GM21447 (cell line): Measurements from ENCODE around the gene PANK3.

Source experiments
- ATAC-seq: cut with Tn5 transposase; IDR thresholded peaks from one replicate; pipeline ENCODE4 v1.9.1; 2021; ENCODE audit not compliant: unreplicated experiment

The PANK3 gene

DNA sequence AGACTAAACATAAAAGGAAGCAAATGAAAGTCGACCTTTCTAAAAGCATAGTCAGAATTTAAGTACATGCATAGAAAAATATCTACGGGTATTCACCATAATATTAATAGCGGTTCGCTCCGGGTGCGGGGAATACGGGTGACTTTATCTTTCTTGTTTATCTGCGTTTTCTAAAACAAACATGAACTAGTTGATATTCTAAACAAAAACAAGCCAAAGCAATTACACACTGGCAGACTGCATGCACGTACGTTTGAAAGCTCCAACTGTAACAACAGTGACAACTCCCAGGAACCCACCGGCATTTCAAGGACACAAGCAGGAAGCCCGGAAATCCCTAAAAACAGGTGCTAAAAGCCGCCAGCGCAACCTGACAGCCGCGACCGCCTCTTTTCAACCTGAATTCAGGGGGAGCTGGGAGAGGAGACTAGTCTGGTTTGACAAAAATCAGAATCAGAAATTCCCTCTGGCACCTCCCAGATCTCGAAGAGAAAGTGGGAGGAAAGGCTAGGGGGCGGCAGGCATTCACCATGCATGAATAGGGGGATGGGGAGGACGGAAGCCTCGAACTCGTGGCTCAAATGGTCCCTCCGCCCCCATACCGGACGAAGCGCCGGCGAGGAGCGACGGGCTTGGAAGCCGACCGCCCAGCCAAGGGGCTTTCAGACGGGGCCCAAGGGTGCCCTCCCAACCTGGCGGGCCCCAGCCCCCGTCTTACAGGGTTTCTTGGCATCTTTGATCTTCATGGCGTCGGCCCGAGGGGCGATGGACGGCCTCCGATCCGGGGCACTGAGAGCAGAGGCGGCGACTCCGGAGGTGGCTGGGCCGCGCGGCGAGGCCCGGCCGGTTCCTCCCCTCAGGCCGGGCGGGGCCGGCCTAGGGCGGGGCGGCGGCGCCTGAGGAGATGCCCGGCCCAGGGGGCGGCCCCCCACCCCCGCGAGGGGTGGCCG lies at the start of gene PANK3:
Gene PANK3, minus strand, starts transcription at position 831 of the 950 bp plus-strand sequence. Its CDS starts 85 bp downstream, at position 746.
- ATAC-seq: peak; percentile 44

DNA sequence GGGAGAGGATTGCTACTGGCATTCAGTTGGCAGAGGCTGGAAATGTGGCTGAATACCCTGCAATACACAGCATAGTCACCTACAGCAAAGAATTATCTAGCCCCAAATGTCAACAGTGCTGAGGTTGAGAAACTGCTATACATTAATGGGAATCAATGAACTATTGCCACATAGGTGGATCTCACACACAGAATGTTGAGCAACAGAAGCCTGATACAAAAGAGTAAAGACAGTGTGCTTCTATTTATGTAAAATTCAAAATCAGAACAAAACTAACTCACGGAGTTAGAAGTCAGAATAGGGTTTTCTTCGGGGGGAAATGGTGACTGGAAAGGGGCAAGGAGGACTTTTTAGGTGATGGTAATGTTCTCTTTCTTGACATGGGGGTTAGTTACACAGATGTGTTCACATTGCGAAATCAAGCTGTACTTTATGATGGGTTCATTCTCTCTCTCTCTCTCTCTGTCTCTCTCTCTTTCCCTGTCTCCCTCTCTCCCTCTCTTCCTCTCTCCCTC lies 45.7 kb upstream of the PANK3 start:
- no peak for ATAC-seq

DNA sequence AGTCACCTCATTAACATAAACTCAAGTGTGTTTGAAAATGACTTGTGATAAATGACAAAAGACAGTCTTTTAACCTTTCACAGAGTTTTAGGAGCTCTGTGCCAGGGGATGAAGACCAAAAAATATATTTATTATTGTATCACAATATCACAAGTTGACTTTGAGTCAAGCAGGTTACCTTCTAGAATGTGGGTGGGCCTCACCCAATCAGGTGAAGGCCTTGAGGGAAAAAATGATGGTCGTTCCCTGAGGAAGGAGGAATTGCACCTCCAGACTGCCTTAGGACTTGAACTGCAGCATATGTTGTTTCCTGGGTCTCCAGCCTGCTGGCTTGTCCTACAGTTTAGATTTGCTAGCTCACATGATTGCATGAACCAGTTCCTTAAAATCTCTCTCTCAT lies 41.6 kb upstream of the PANK3 start:
- ATAC-seq: no peak

DNA sequence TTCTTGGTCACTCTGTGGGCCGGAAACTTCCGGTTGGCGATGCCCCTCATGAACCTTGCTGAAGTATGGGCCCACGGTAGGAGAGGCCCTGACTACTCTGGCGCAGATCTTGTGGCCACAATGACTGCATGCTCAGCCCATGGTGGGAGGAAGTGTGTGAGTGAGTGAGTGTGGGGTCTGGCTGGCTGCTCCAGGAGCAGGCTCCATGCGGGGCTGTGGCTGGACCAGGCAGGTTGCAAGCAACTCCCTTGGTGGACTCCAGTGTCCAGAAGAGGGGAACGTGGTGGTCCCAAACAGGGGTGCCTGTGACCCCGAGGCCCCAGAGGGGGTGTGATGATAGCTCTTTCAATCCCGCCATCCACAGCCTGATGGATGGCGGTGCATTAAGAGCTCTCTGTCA lies 35.5 kb upstream of the PANK3 start:
- no peak for ATAC-seq

DNA sequence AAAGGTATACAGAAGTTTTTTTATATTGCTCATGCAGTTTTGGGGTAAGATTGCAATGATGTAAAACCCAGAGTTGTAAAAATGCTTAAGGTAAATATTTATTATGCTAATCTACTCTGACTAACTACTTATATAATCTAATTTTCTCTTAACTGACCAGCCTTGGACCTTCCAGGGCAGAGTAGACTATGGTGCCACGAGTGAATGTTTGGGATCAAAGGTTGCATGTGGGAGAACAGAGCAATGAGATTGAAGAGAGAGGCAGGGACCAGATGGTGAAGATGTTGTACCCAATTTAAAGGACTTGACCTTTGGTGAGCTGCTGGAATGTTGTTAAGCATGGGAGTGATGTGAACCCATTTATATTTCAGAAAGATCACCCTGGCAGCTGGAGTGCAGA lies 34.8 kb upstream of the PANK3 start:
- no peak for ATAC-seq

DNA sequence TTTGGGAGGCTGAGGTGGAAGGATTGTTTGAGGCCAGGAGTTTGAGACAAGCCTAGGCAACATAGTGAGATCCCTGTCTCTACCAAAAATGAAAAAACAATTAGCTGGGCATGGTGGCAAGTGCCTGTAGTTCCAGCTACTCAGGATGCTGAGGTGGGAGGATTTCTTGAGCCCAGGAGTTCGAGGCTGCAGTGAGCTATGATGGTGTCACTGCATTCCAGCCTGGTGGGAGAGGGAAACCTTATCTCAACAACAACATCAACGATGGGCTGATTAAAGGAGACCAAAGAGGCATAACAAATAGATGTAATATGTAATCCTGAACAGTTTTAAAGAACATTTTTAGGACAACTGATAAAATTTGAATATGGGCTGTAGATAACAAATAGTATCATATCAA lies 34.2 kb upstream of the PANK3 start:
- ATAC-seq: no peak

DNA sequence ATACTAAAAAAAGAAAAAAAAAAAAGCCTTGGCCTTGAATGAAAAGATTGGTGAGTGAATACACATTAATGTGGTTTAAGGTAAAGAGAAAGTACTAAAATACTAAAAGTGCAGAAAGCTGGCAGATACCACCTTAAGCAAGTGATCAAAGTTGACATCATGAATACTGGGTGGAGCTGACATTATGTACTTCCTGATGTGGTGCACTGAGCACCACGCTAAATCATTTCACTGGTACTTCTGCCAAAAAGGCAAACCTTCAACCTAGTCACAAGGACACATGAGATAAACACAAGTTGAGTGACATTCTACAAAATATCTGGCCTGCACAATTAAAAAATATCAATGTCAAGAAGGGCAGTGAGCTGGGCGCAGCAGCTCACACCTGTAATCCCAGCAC lies 33.8 kb upstream of the PANK3 start:
- ATAC-seq: no peak

DNA sequence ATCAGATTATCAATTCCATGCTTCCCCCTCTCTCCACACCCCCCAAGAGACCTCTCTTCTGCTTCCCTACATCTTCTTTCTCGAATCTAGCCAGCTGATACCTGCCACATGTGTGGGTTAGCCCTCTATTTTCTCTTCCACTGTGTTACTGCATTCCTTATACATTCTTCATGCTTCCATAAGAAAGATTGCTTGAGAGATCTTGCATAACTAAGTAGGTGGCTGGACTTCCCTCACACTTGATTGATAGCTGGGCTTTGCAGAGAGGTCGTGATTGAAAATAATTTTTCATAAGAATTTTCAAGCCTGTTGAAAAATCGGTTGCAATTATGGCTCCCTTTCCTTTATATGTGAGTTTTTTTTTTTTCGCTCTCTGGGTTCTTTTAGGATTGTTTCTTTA lies 33.0 kb upstream of the PANK3 start:
- ATAC-seq: no peak

DNA sequence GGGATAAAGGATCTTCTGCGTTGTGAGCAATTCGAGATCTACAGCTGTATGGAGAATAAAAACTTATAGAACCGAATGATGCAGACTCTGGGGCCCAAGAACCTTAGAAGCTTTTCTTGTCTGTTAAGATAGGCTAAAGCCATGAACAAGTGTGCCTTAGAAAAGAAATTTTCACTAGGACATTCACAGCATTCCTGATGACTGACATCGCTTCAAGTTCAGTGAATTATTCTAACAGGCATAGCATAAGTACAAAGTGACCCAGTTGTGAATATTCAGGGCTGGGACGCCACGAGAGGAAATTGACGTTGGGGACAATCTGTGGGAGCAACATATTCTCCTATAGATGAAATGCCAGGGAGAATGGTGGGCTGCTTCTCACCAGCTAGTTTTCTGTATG lies 32.0 kb upstream of the PANK3 start:
- no peak for ATAC-seq

DNA sequence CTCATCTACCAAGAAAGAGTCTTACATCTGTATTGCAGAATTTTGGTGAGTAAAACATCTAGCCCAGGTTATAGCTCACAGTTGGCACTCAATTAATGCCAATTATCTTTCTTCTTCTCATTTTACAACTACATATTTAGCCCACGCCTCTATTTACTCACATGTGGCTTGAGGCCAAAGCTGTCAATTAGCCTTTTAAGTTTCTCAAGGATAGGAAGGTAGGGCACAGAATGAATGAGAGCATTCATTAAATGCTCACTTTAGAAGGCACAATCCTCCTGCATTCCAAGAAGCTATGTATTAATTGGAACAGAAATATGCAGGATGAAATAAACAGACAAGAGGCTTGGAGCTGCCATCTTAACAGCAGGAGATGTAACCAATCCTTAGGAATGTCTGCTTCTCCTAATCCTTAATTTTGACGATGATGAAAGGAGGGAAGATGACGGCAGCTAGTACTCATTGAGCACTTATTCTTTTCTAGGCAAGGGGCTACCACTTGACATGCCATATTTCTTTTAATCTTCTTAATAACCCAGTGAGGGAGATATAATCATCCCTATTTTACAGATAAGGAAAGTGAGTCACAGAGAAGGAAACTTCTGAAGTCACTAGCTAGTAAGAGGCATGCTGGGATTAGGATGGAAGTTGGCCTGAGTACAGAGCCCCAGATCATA lies 30.8 kb upstream of the PANK3 start:
- no peak for ATAC-seq

DNA sequence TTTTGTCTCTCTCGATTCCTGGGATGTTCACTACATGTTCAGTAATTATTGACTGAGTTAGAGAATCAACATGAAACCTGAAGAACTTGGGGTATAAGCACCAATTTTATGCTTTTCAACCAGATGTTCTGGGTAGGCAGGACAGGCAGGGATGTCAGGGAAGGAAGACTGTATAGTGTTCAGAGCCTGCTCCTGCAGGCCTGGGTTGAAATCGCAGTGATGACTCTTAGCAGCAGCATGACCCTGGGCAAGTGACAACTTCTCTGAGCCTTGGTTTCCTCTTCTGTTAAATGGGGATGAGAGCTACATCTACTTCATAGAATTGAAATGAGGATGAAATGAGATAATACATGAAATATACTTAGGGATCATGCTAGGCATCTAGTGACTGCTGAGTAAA lies 29.7 kb upstream of the PANK3 start:
- no peak for ATAC-seq

DNA sequence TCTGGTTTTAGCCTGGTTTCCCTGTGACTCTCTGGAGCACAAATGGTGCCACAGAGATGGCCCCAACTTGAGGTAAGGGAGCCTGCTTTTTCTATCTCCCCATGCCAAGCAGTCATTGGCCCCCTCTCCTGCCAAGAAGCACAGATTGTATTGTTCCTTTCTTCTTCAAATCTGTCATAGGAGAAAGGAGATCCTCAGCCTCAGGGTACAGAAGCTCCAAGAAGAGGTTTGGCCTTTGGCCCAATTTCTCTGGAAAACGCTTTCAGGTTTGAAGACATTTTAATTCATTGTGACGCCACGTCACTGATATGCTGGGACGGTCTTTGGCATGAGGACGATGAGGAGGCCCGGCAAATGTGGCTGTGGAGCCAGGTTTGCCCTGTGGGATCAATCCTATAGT lies 29.2 kb upstream of the PANK3 start:
- ATAC-seq: no peak

DNA sequence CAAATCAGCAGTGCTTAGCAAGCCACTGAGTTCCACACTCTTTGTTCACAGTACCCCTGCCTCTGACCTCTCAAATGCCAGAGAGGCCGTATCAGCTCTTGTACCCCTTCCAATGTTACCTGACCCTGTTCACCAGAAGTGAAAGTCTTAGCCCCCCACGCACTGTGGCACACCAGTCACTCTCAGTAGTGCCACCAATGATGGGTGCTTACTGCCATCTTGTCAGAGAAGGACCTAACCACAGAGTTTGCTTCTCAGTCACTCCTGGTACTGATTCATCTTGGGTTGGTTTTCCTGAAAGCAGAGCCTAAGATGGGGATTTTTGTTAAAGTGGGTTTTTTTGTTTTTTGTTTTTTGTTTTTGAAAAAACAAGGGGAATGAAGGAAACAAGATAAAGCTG lies 28.8 kb upstream of the PANK3 start:
- peak; percentile 78 for ATAC-seq

DNA sequence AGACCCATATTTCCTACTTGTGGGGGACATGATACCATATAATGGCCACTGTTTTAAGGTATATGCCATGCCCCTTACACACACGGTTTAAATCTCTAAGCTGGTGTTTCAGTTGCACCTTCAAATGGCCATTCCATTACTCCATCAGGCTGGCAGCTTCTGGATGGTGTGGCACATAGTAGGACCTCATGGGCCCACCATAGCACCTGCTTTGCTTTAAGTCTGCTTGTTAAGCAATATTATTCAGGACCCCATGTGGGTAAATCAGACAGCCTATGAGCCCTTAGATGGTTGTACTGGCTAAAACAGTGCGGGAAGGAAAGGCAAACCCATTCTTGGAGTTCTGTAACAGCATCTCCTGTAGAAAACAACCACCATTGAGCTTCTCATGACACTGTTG lies 27.4 kb upstream of the PANK3 start:
- ATAC-seq: no peak

DNA sequence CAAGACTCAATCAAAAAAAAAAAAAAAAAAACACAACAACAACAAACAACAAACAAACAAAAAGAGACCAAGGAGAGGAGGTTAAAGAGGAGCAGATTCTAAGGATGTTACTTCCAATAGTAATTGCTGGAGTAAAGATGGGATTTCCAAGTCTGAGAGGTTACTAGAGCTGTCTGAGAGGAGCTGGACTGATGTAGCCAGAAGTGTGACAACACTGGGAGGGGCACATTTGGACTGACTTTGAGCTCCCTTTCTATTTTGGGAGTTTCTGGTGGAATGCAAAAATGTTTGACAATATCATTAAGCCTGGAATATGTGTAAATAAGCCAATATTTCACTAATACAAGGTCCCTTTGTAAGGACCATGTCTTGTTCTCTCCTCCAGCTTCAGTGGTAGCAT lies 25.3 kb upstream of the PANK3 start:
- ATAC-seq: no peak

DNA sequence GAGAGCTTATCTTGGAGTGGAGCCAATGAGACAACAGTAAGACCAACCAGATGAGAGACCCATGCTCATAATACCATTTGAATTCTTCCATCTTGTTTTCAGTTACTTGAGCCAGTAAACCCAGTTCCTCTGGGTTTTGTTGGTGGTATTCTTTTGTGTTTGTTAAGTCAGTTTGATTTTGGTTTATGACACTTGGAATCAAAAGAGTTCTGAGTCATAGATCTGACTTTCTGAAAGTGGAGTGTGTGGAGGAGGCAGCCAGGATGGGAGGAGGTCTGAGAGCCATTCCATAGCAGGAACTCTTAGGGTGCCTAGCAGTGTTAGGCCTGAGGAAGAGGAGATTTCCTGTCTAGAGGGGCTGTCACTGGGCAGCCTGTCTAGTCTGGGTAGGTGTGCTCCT lies 24.6 kb upstream of the PANK3 start:
- ATAC-seq: no peak

DNA sequence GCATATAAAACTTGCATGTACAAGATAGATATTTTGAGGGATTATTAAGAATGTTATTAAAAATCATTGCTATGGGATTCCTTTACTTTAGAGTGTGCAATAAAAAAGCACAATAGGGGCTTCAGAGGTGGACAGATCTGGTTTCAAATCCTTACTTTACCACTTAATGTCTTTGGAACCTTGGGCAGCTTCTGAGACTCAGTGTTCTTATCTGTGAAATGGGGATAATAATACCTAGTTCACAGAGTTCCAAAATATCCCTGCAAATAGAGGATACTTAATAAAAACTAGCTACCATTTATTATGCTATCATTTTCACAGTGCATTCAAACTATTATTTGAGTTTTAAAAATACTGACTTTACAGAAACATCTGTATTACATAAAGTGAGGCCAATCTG lies 23.3 kb upstream of the PANK3 start:
- ATAC-seq: no peak

DNA sequence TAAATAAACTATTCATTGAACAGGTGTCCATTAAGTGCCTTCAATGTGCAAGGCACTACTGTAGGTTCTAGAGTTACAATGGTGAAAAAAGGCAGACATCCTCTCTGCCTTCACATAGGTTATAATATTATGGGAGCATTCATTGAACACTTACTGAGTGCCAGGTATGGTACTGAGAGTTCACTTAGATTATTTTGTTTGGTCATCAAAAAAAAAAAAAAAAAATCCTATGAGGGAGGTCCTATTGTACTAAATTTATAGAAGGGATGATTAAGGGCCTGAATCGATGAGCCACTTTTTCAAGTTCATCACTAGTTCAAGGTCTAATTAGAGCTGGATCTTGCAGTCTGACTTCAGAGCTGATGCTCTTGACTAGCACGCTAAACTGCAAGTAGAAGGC lies 22.8 kb upstream of the PANK3 start:
- ATAC-seq: no peak

DNA sequence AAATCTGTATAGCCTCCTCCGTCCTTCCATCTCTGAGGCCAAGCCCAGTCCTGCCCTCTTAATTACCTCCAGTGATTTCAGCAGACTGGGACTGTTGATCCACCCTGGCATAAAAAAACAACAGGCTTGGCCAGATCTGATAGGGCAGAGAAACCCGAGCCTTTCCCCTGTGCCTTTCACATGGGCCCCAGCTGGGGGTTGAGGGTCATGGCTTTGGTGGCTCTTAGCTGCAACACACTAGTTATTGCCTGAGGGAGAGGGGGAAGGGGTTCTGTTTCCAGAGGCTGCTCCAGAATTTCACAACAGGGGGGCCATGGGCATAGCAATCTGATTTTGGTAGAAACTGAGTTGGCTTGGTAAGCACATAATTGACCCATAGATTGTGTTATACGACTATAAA lies 21.2 kb upstream of the PANK3 start:
- no peak for ATAC-seq

DNA sequence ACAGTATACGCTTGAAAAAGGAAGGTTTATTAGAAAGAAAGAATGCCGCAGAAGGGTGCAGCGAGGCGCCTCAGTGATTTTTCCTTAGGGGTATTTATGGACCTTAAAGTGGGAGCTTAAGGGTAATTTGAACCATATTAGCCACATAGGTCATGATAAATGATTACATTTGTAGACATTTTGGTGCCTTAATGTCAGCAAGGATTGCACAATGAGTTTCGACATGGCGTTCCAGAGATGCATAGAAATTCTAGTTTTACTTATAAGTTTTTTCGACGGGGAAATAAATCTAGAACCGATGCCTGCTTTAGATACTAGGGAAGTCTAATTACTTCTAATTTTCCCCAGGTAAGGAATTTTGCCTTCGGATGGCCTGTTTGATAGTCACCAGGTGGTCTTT lies 20.7 kb upstream of the PANK3 start:
- no peak for ATAC-seq

DNA sequence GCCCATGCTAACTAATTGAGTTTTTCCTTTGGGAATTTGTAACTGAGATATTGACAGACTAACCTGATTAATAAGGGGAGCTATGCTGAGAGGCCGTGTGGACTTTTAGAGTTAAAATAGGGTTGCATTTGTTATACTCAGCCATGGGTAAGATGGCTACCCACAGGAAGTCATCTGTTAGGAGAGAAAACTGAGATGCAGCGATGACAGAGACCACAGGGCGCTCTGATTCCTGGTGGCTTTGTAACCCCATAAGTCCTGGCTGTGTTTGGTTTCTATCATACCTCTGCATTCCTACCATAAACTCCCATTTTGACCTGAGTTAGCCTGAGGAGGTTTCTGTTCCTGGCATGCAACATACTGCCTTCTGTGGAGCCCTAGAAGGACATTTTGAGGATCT lies 19.5 kb upstream of the PANK3 start:
- ATAC-seq: no peak

DNA sequence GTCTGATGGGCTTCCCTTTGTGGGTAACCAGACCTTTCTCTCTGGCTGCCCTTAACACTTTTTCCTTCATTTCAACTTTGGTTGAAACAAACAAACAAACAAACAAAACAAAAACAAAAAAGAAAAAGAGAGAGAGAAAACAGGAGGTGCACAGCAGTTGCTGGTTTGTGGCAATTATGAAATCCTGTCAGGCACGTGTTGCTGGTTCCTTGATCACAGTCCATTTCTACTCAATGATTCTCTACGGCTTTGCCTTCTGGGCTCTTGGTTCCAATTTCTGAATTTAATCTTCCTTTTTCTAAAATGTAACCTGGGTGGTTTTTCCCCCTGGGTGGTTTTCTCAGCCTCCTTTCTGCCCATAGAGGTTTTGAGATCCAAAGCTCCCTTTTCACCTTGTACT lies 17.8 kb upstream of the PANK3 start:
- ATAC-seq: no peak
